Ishikawa (cell line): Measurements from ENCODE around the gene AKAIN1.

Experiments
- FOXM1 ChIP-seq: IDR thresholded peaks from 2 replicates; pipeline ENCODE4 v1.6.1; 2012; ENCODE audit warnings: low read depth, borderline replicate concordance
- NFIC ChIP-seq: IDR thresholded peaks from 2 replicates; pipeline ENCODE4 v1.6.1; 2012
- TF ChIP-seq, protein P1 (sequence below): IDR thresholded peaks from 2 replicates; pipeline ENCODE4 v1.6.1; 2012

DNA sequence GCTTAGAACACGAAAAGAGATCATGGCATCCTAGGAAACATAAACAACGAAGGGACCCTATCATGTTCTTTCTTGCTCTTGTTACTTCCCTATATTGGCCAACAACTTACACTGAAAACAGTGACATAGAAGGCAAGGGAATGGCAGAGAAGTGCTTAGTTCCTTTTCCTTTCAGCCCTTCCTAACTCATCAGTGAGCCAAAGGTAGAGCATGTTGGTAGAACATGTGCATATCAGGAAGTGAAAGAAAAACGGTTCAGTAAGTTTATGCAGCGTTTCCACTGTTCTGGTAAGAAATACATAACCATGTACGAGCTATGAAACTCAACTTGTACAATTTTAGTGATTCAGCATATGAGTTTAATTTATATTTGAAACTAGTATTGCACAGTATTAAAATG, 21.7 kb downstream of the AKAIN1 start:
- TF ChIP-seq FOXM1 (no peak), NFIC (no peak)
- TF ChIP-seq, protein P1, sequence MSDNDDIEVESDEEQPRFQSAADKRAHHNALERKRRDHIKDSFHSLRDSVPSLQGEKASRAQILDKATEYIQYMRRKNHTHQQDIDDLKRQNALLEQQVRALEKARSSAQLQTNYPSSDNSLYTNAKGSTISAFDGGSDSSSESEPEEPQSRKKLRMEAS, result no peak
